HepG2 (cell line): ENCODE data around the gene PPCDC. TPM values are rescaled to one million over a fixed set of nuclear protein-coding genes. Genes with fewer than 3 reads are reported as not detected.

Experiments used
- ATAC-seq: fragments of 200-7000 bp; cut with Tn5 transposase; 3 replicates; pipeline ENCODE4 v1.9.1; 2020; ENCODE audit warnings: mild to moderate bottlenecking, moderate library complexity
- BruUV-seq: library from RNA; stranded (reverse); fragments of 400-500 nt; replicated peaks from 2 replicates; lab custom pipeline; 2021; lab: Mats Ljungman, UMichigan
- CTCF ChIA-PET: fragments of 300-600 bp; formaldehyde crosslinking; extraction: SDS; loops from one replicate; lab custom pipeline; 2021; ENCODE audit warnings: low total read pairs, inconsistent platforms, low intra/inter-chr PET ratio; lab: Yijun Ruan, JAX
- POLR2A ChIA-PET: fragments of 350-600 bp; sonication (Branson Sonifier 250); formaldehyde crosslinking; loops from one replicate; lab custom pipeline; 2020; ENCODE audit warnings: antibody characterized with exemption, inconsistent platforms; lab: Yijun Ruan, JAX
- DNase-seq: peaks from one replicate; pipeline ENCODE4 v3.0.0-alpha.2; 2015; ENCODE audit warnings: low spot score
- FAIRE-seq: peaks from 3 replicates; lab custom pipeline; 2011; peaks lifted over from hg19 to GRCh38; lab: Jason Lieb, UNC
- H2AFZ ChIP-seq: one replicate; pipeline ENCODE4 v1.6.1; 2011; ENCODE audit warnings: low read length, inconsistent platforms
- H3K27ac ChIP-seq: fragments of 300-600 bp; 3 replicates; pipeline ENCODE4 v1.8.0; 2011; ENCODE audit warnings: mixed run types, mild to moderate bottlenecking, mixed read lengths, low read length, inconsistent platforms; ENCODE audit not compliant: insufficient read depth; ENCODE audit errors: extremely low read length
- H3K27me3 ChIP-seq, 2 experiments: fragments of 200-600 bp in 1 of 2; 2 replicates in 1 of 2; 3 replicates in 1 of 2; pipeline versions ENCODE4 v1.6.0 to v1.8.0; 2011; ENCODE audit warnings: low read length in 2 of 2, mild to moderate bottlenecking in 2 of 2, moderate library complexity in 2 of 2, inconsistent platforms in 1 of 2; ENCODE audit not compliant: insufficient read depth in 2 of 2, control insufficient read depth in 1 of 2
- H3K36me3 ChIP-seq, 2 experiments: fragments of 200-600 bp in 1 of 2; replicated peaks in 1 of 2; 2 replicates in 1 of 2; 3 replicates in 1 of 2; pipeline versions ENCODE4 v1.5.1 to v1.8.0; 2011; ENCODE audit warnings: low read length in 2 of 2, inconsistent platforms in 1 of 2; ENCODE audit not compliant: insufficient read depth in 2 of 2, control insufficient read depth in 1 of 2
- H3K4me1 ChIP-seq: 2 replicates; pipeline ENCODE4 v1.5.1; 2012; ENCODE audit warnings: low read length, inconsistent platforms; ENCODE audit not compliant: insufficient read depth
- H3K4me2 ChIP-seq: 2 replicates; pipeline ENCODE4 v1.6.0; 2011; ENCODE audit warnings: low read depth, low read length, inconsistent platforms
- H3K4me3 ChIP-seq, 3 experiments: fragments of 200-600 bp in 1 of 3; sonication (generic), shearing (Covaris generic) in 1 of 3; replicated peaks in 1 of 3; 2 replicates each; pipeline ENCODE4 v1.5.1; 2011 to 2016; ENCODE audit warnings: low read length in 3 of 3, inconsistent platforms in 2 of 3, low read depth in 2 of 3, mild to moderate bottlenecking in 2 of 3, control low read depth in 1 of 3, mixed read lengths in 1 of 3; ENCODE audit not compliant: insufficient read depth in 1 of 3
- H3K79me2 ChIP-seq: one replicate; pipeline ENCODE4 v1.6.1; 2011; ENCODE audit warnings: low read length, inconsistent platforms; ENCODE audit not compliant: insufficient read depth
- H3K9ac ChIP-seq: 2 replicates; pipeline ENCODE4 v1.6.0; 2011; ENCODE audit warnings: mild to moderate bottlenecking, low read depth, low read length, inconsistent platforms; ENCODE audit not compliant: insufficient read depth
- H3K9me3 ChIP-seq: 2 replicates; pipeline ENCODE4 v1.5.1; 2012; ENCODE audit warnings: mild to moderate bottlenecking, low read length
- H4K20me1 ChIP-seq: 2 replicates; pipeline ENCODE4 v1.6.0; 2011; ENCODE audit warnings: inconsistent platforms, mild to moderate bottlenecking, low read length, moderate library complexity; ENCODE audit not compliant: insufficient read depth
- ARID2 ChIP-seq: sonication (generic); formaldehyde crosslinking; IDR thresholded peaks from 2 replicates; pipeline ENCODE4 v1.8.1; 2022; ENCODE audit warnings: mild to moderate bottlenecking, missing genetic modification reagents, borderline replicate concordance
- ATF2 ChIP-seq: sonication (generic); formaldehyde crosslinking; IDR thresholded peaks from 2 replicates; pipeline ENCODE4 v1.4.0; 2020; ENCODE audit warnings: missing genetic modification reagents
- MTF1 ChIP-seq: sonication (generic); formaldehyde crosslinking; IDR thresholded peaks from 2 replicates; pipeline ENCODE4 v1.5.0; 2020; ENCODE audit warnings: missing genetic modification reagents
- NFATC3 ChIP-seq: sonication (generic); formaldehyde crosslinking; IDR thresholded peaks from 2 replicates; pipeline ENCODE4 v1.5.1; 2020; ENCODE audit warnings: mild to moderate bottlenecking, missing genetic modification reagents
- RBM22 ChIP-seq: fragments of 200-400 bp; formaldehyde crosslinking; optimal IDR thresholded peaks from 2 replicates; pipeline ENCODE3; 2017; ENCODE audit warnings: mild to moderate bottlenecking, low read length, moderate library complexity
- SIX4 ChIP-seq: sonication (generic); formaldehyde crosslinking; IDR thresholded peaks from 2 replicates; pipeline ENCODE4 v1.4.0; 2020; ENCODE audit warnings: missing genetic modification reagents
- SRF ChIP-seq: IDR thresholded peaks from 2 replicates; pipeline ENCODE4 v1.6.1; 2011; ENCODE audit warnings: mild to moderate bottlenecking, low read depth, low read length, moderate library complexity
- STAG1 ChIP-seq: sonication (generic); formaldehyde crosslinking; IDR thresholded peaks from 2 replicates; pipeline ENCODE4 v1.4.0; 2020; ENCODE audit warnings: missing genetic modification reagents
- TGIF2 ChIP-seq: IDR thresholded peaks from 2 replicates; pipeline ENCODE4 v1.6.1; 2016; ENCODE audit warnings: control low read depth, missing compliant biosample characterization
- ZBTB1 ChIP-seq: sonication (generic); formaldehyde crosslinking; IDR thresholded peaks from 2 replicates; pipeline ENCODE4 v1.4.0; 2020; ENCODE audit warnings: missing genetic modification reagents, borderline replicate concordance
- ZFP91 ChIP-seq: sonication (generic); formaldehyde crosslinking; IDR thresholded peaks from 2 replicates; pipeline ENCODE4 v1.9.0; 2022; ENCODE audit warnings: missing genetic modification reagents, mild to moderate bottlenecking, borderline replicate concordance
- ZNF143 ChIP-seq: sonication (generic); formaldehyde crosslinking; IDR thresholded peaks from 2 replicates; pipeline ENCODE4 v1.4.0; 2020; ENCODE audit warnings: missing genetic modification reagents
- ZNF343 ChIP-seq: sonication (generic); formaldehyde crosslinking; IDR thresholded peaks from 2 replicates; pipeline ENCODE4 v1.4.0; 2020; ENCODE audit warnings: mild to moderate bottlenecking, missing genetic modification reagents
- ZNF432 ChIP-seq: sonication (generic); formaldehyde crosslinking; IDR thresholded peaks from 2 replicates; pipeline ENCODE4 v1.5.0; 2020; ENCODE audit warnings: missing genetic modification reagents, mild to moderate bottlenecking, borderline replicate concordance
- ZNF510 ChIP-seq: sonication (generic); formaldehyde crosslinking; IDR thresholded peaks from 2 replicates; pipeline ENCODE4 v1.4.0; 2020; ENCODE audit warnings: low read depth, mild to moderate bottlenecking, missing genetic modification reagents
- WGBS: methylation state at CpG from one replicate; pipeline ENCODE4 v1.1.6; 2017; ENCODE audit warnings: low lambda C conversion rate; 5-methylcytosine and 5-hydroxymethylcytosine counted together
- in situ Hi-C: cut with HindIII; loops from 2 replicates; pipeline ENCODE4 v1.10.0; 2017; ENCODE audit warnings: low pct_unique_long_range_greater_than_20kb; ENCODE audit not compliant: extremely low pct_ligation_motif_present
- intact Hi-C: fragments of 100-400 bp; cut with micrococcal nuclease; formaldehyde crosslinking; loops from one replicate; pipeline ENCODE4 v1.10.0; 2022; ENCODE audit not compliant: unreplicated experiment
- polyA plus RNA-seq, 8 experiments: library from polyadenylated mRNA; depleted of rRNA in 3 of 8; stranded (reverse) in 7 of 8; unstranded in 1 of 8; fragments of >200 nt; fragmentation: Illumina TruSeq in 4 of 8; extraction: Trizol in 4 of 8; gene quantifications; 2 replicates each; pipeline versions ENCODE4 v1.2.1 to v1.2.3, GENCODE V29; 2011 to 2016; ENCODE audit warnings: low read depth in 4 of 8, missing spikeins in 1 of 8, mixed read lengths in 1 of 8; ENCODE audit not compliant: insufficient read depth in 1 of 8
- total RNA-seq, 5 experiments: library from RNA; depleted of rRNA; stranded (reverse); fragments of >200 nt; fragmentation: Illumina TruSeq; extraction: Trizol; gene quantifications; 2 replicates each; pipeline ENCODE4 v1.2.3, GENCODE V29; 2016; ENCODE audit warnings: low read depth in 1 of 5
- TF ChIP-seq, protein P1 (sequence below): sonication (generic); formaldehyde crosslinking; IDR thresholded peaks from 2 replicates; pipeline ENCODE4 v1.5.0; 2020; ENCODE audit warnings: mild to moderate bottlenecking, missing genetic modification reagents, moderate library complexity

PPCDC gene
- total and polyA plus RNA-seq, 2 of the 13 experiments (the other 11 are each of a cell fraction or from before 2014, with no cell fraction given): 12.3 to 12.8 TPM

GRCh38 chr15:75029378-75030022 lies 6.1 kb downstream of the PPCDC start (continued):
- peak; percentile 15; the same call in 1 of the 2 replicates for TF ChIP-seq ZFP91 (CRISPR knock-in tag)
- TF ChIP-seq, protein P1, sequence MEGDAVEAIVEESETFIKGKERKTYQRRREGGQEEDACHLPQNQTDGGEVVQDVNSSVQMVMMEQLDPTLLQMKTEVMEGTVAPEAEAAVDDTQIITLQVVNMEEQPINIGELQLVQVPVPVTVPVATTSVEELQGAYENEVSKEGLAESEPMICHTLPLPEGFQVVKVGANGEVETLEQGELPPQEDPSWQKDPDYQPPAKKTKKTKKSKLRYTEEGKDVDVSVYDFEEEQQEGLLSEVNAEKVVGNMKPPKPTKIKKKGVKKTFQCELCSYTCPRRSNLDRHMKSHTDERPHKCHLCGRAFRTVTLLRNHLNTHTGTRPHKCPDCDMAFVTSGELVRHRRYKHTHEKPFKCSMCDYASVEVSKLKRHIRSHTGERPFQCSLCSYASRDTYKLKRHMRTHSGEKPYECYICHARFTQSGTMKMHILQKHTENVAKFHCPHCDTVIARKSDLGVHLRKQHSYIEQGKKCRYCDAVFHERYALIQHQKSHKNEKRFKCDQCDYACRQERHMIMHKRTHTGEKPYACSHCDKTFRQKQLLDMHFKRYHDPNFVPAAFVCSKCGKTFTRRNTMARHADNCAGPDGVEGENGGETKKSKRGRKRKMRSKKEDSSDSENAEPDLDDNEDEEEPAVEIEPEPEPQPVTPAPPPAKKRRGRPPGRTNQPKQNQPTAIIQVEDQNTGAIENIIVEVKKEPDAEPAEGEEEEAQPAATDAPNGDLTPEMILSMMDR: peak; percentile 95
- no peak for TF ChIP-seq NFATC3 (CRISPR knock-in tag)
- TF ChIP-seq ZBTB1 (CRISPR knock-in tag): no peak
- 0 out of 2 replicates have a peak, but pooled peaks have one; percentile 35 for TF ChIP-seq TGIF2 (CRISPR knock-in tag)
- peak; percentile 98 for TF ChIP-seq STAG1

GRCh38 chr15:75030023-75030413 lies 6.6 kb downstream of the PPCDC start:
- Histone ChIP-seq H4K20me1 (no peaks in the 10 kb centered on the region), H3K4me1 (peaks cover 30% of the 10 kb centered on the region), H3K4me2 (no peak overlapping the region), H3K9me3 (no peaks in the 10 kb centered on the region), H3K36me3 (peaks cover 0 to 4% of the 10 kb centered on the region in 2 experiments; a peak in 3 of 5 replicates), H3K79me2 (peaks cover 4% of the 10 kb centered on the region), H3K9ac (no peak overlapping the region), H3K4me3 (no peak overlapping the region), H3K27me3 (no peaks in the 10 kb centered on the region), H2AFZ (no peak overlapping the region), H3K27ac (no peak overlapping the region)
- 75% methylated on average over 1 of the region's 2 CpGs for WGBS
- in situ Hi-C loops (no loop called here), intact Hi-C loops (loop anchor here (10.0 kb wide), 1 partner anchor 275 kb away; no protein-coding TSS in a partner anchor)
- no peak for ATAC-seq
- TF ChIP-seq ARID2 (CRISPR knock-in tag): no peak
- no peak for TF ChIP-seq ZNF143 (CRISPR knock-in tag)
- TF ChIP-seq ZNF343 (CRISPR knock-in tag): no peak
- no peak for TF ChIP-seq ATF2
- no peak for TF ChIP-seq ZNF432
- no peak for TF ChIP-seq RBM22
- no peak for TF ChIP-seq SRF
- TF ChIP-seq SIX4 (CRISPR knock-in tag): no peak
- TF ChIP-seq ZNF510: no peak
- TF ChIP-seq MTF1: no peak
- no peak for FAIRE-seq
- BruUV-seq: no TSS peak
- DNase-seq: no peak
- CTCF ChIA-PET: interaction anchor here (2.1 to 2.7 kb wide), 2 partner anchors 172 to 175 kb away, joined by 10 to 37 read pairs; partner anchors contain the start of gene C15orf39
- POLR2A ChIA-PET: interaction anchor here (0.6 to 2.3 kb wide), 4 partner anchors 13 to 174 kb away, joined by 5 to 8 read pairs (median 6); partner anchors contain the start of gene C15orf39
